Measurements from ENCODE around the gene SURF4.

DNA sequence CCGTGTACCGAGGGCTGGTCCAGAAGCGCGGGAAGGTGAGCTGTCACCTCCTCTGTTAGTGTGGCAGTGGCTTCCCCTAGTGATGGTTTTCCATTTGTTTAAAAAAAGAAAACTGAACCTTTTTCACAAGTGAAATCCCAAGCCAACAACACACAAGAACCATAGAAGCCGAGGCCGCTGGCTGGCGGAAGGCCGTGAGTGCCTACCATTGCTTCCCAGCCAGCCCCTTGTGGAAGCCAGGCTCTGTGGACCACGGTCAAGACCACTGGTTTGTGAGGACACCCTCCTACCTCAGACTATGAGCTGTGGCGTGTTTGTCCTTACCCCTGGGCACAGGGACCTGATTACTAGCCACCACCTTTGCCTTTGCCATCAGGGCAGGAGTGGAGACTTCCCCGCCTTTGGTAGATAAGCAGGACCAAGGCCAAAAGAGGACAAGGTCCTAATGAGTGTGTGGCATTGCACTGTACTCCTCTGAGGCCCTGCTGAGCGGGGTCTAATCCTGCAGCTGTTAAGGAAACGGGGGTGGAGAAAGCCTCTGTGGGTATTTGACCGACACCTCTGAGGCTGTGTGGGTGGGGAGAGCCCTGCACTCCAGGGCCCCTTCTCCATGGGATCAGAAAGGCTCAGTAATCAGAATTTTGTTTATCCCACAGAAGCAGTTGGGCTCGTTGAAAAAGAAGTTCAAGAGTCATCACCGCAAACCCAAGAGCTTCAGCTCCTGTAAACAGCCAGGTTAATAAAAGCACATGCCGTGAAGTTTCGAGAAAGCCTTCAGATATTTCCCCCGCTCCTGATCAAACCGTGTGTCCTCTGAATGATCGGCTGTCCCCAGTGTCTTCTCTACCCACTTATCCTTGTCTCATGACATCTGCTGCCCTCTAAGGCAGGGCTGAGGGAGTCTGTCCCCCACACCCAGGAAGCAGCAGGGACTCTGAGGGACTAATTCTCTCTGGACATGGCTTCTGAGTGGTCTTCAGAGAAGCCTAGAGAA is 15.2 kb downstream of the SURF4 start:
- TF ChIP-seq CTCF (conservative IDR thresholded peaks at IDR 0.05; ENCODE audit: low read length) (no peak), EZH2phosphoT487 (IDR thresholded peaks at IDR 0.05; ENCODE audit: borderline replicate concordance) (no peak)

Measured in Loucy (cell line).